Trophoblast cell (in vitro differentiated cells and primary cell): Measurements from ENCODE around the gene PIP5K1B. TPM values are rescaled to one million over a fixed set of nuclear protein-coding genes. Genes with fewer than 3 reads are reported as not detected.

Experiments
- DNase-seq, 2 donors: peaks; one replicate each; pipeline ENCODE4 v3.0.0-alpha.2; 2016
- H2AFZ ChIP-seq: 2 replicates; pipeline ENCODE4 v1.6.1; 2013; ENCODE audit warnings: low read length, moderate library complexity, mild to moderate bottlenecking; ENCODE audit not compliant: insufficient read depth, poor library complexity
- H2AK5ac ChIP-seq: 2 replicates; pipeline ENCODE4 v1.6.1; 2013; ENCODE audit warnings: mild to moderate bottlenecking, low read length
- H2BK120ac ChIP-seq: 2 replicates; pipeline ENCODE4 v1.6.1; 2013; ENCODE audit warnings: low read length, mild to moderate bottlenecking, moderate library complexity; ENCODE audit not compliant: insufficient read depth, poor library complexity
- H2BK12ac ChIP-seq: 2 replicates; pipeline ENCODE4 v1.6.1; 2013; ENCODE audit warnings: mild to moderate bottlenecking, low read length, moderate library complexity
- H2BK5ac ChIP-seq: 2 replicates; pipeline ENCODE4 v1.6.1; 2013; ENCODE audit warnings: low read length, low read depth, moderate library complexity, mild to moderate bottlenecking; ENCODE audit not compliant: poor library complexity
- H3K14ac ChIP-seq: 2 replicates; pipeline ENCODE4 v1.6.1; 2013; ENCODE audit warnings: mild to moderate bottlenecking, low read length
- H3K18ac ChIP-seq: 2 replicates; pipeline ENCODE4 v1.6.1; 2013; ENCODE audit warnings: mild to moderate bottlenecking, low read length
- H3K23ac ChIP-seq: 2 replicates; pipeline ENCODE4 v1.6.1; 2013; ENCODE audit warnings: low read length
- H3K27ac ChIP-seq: 2 replicates; pipeline ENCODE4 v1.5.1; 2013; ENCODE audit warnings: low read depth, mild to moderate bottlenecking, inconsistent platforms, low read length, moderate library complexity
- H3K27me3 ChIP-seq: 2 replicates; pipeline ENCODE4 v1.6.1; 2013; ENCODE audit warnings: inconsistent platforms, mild to moderate bottlenecking, low read length, moderate library complexity; ENCODE audit not compliant: insufficient read depth
- H3K36me3 ChIP-seq, 2 experiments: 1 replicate in 1 of 2; 2 replicates in 1 of 2; pipeline ENCODE4 v1.6.1; 2013; ENCODE audit warnings: low read length in 2 of 2, mild to moderate bottlenecking in 2 of 2, moderate library complexity in 1 of 2; ENCODE audit not compliant: insufficient read depth in 2 of 2, control insufficient read depth in 1 of 2
- H3K4ac ChIP-seq: 2 replicates; pipeline ENCODE4 v1.6.1; 2013; ENCODE audit warnings: low read depth, mild to moderate bottlenecking, low read length, moderate library complexity
- H3K4me1 ChIP-seq, 2 experiments: 1 replicate in 1 of 2; 2 replicates in 1 of 2; pipeline ENCODE4 v1.6.1; 2013; ENCODE audit warnings: low read length in 2 of 2, mild to moderate bottlenecking in 2 of 2, moderate library complexity in 1 of 2; ENCODE audit not compliant: insufficient read depth in 2 of 2, control insufficient read depth in 1 of 2
- H3K4me2 ChIP-seq: 2 replicates; pipeline ENCODE4 v1.6.1; 2013; ENCODE audit warnings: inconsistent platforms, mild to moderate bottlenecking, low read length, moderate library complexity
- H3K4me3 ChIP-seq: 2 replicates; pipeline ENCODE4 v1.5.1; 2013; ENCODE audit warnings: mild to moderate bottlenecking, low read depth, low read length, inconsistent platforms
- H3K79me1 ChIP-seq: one replicate; pipeline ENCODE4 v1.6.1; 2013; ENCODE audit warnings: low read length
- H3K79me2 ChIP-seq: 2 replicates; pipeline ENCODE4 v1.6.1; 2013; ENCODE audit warnings: low read length, mild to moderate bottlenecking; ENCODE audit not compliant: control insufficient read depth, insufficient read depth, poor library complexity
- H3K9ac ChIP-seq: 2 replicates; pipeline ENCODE4 v1.6.1; 2013; ENCODE audit warnings: mild to moderate bottlenecking, low read length
- H3K9me3 ChIP-seq: 2 replicates; pipeline ENCODE4 v1.6.1; 2013; ENCODE audit warnings: low read depth, mild to moderate bottlenecking, control low read depth, inconsistent platforms, low read length; ENCODE audit not compliant: insufficient read depth
- H4K12ac ChIP-seq: 2 replicates; pipeline ENCODE4 v1.6.1; 2013; ENCODE audit warnings: low read depth, mild to moderate bottlenecking, low read length, moderate library complexity
- H4K8ac ChIP-seq: 2 replicates; pipeline ENCODE4 v1.6.1; 2013; ENCODE audit warnings: low read depth, mild to moderate bottlenecking, low read length, moderate library complexity
- H4K91ac ChIP-seq: one replicate; pipeline ENCODE4 v1.6.1; 2013; ENCODE audit warnings: low read depth, mild to moderate bottlenecking, low read length, moderate library complexity
- WGBS: extraction: QIAGEN DNeasy Blood & Tissue Kit; methylation state at CpG from one replicate; pipeline ENCODE4 v1.1.7; 2013; ENCODE audit warnings: missing lambda C conversion rate; ENCODE audit not compliant: insufficient read length, insufficient coverage; ENCODE audit errors: extremely low coverage; 5-methylcytosine and 5-hydroxymethylcytosine counted together
- polyA plus RNA-seq: library from polyadenylated mRNA; stranded (reverse); fragments of 200-250 nt; gene quantifications from 2 replicates; pipeline ENCODE4 v1.2.3, GENCODE V29; 2013

PIP5K1B gene, protein sequence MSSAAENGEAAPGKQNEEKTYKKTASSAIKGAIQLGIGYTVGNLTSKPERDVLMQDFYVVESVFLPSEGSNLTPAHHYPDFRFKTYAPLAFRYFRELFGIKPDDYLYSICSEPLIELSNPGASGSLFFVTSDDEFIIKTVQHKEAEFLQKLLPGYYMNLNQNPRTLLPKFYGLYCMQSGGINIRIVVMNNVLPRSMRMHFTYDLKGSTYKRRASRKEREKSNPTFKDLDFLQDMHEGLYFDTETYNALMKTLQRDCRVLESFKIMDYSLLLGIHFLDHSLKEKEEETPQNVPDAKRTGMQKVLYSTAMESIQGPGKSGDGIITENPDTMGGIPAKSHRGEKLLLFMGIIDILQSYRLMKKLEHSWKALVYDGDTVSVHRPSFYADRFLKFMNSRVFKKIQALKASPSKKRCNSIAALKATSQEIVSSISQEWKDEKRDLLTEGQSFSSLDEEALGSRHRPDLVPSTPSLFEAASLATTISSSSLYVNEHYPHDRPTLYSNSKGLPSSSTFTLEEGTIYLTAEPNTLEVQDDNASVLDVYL
- polyA plus RNA-seq, result 2.8 and 3.1 TPM in 2 replicates

DNA sequence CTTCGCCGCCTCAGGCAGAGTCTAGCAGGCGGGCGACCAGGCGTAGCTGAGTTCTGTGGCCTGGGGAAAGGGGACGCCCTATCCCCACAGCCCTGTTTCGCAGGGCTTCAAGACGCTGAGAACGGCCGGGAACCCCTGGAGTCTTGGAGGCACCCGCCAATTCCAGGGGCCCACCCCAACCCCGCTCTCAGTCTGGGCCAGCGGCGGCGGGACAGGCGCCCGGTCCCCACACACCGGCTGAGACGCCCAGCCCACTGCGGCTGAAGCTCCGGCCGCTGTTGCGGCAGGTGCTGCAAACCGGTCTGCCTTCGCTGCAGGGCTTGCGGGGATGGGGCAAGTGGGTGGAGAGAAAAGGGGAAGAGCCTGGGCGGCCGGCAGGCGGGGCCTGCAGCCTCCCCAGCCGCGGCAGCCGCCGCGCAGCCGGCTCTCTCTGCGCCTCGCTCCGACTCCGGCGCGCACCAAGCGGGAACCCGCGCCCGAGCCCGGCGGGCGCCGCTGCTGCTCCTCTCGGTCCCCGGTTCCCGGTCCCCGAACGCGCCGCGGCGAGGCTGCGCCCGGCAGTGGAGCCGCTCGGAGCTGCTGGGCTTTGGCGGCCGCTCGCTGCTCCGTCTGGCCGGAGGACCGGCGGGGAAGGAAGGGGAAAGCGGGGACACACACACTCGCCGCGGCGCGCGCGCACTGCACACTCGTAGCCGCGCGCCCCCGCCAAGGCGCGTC, at the start of gene PIP5K1B:
PIP5K1B (plus strand) TSS at position 427 of the 717 bp plus-strand sequence. CDS start 117,375 bp downstream, outside the sequence.
- H4K12ac ChIP-seq, result no peak within 1 kb of the TSS
- H3K36me3 ChIP-seq, result no peaks in the 10 kb centered on the region
- no CpG with 5 or more reads among the region's 84 CpGs for WGBS
- peak within 1 kb of the TSS; percentile 25 for H4K8ac ChIP-seq
- DNase-seq, result peak; percentile 84 to 91
- H3K4me1 ChIP-seq, result peaks cover 6 to 12% of the 10 kb centered on the region in 2 experiments
- H3K14ac ChIP-seq, result peak within 1 kb of the TSS; percentile 5
- H2AFZ ChIP-seq, result peak within 1 kb of the TSS; percentile 84
- H3K23ac ChIP-seq, result no peak within 1 kb of the TSS
- no peak within 1 kb of the TSS for H2BK120ac ChIP-seq
- H3K9ac ChIP-seq, result peak within 1 kb of the TSS; percentile 73
- no peak within 1 kb of the TSS for H2BK5ac ChIP-seq
- peak within 1 kb of the TSS; percentile 55 for H3K27ac ChIP-seq
- peak within 1 kb of the TSS; percentile 84 for H3K4me3 ChIP-seq
- H3K79me2 ChIP-seq, result no peaks in the 10 kb centered on the region
- H3K9me3 ChIP-seq, result no peaks in the 10 kb centered on the region
- H3K18ac ChIP-seq, result no peak within 1 kb of the TSS
- H3K79me1 ChIP-seq, result no peaks in the 10 kb centered on the region
- peaks cover 9% of the 10 kb centered on the region for H3K27me3 ChIP-seq
- H4K91ac ChIP-seq, result no peak within 1 kb of the TSS
- peak within 1 kb of the TSS; percentile 94 for H3K4me2 ChIP-seq
- no peak within 1 kb of the TSS for H3K4ac ChIP-seq
- H2BK12ac ChIP-seq, result no peak within 1 kb of the TSS
- no peak within 1 kb of the TSS for H2AK5ac ChIP-seq

GRCh38 chr9:68664036-68664435, 41.0 kb upstream of the PIP5K1B start:
- H3K79me2 ChIP-seq, result no peaks in the 10 kb centered on the region
- H2BK5ac ChIP-seq, result no peak overlapping the region
- H3K79me1 ChIP-seq, result no peaks in the 10 kb centered on the region
- no peak overlapping the region for H3K23ac ChIP-seq
- H3K27me3 ChIP-seq, result no peaks in the 10 kb centered on the region
- no peak overlapping the region for H2BK12ac ChIP-seq
- H3K14ac ChIP-seq, result no peak overlapping the region
- no peaks in the 10 kb centered on the region for H3K36me3 ChIP-seq
- H2AK5ac ChIP-seq, result no peak overlapping the region
- H3K4me1 ChIP-seq, result no peaks in the 10 kb centered on the region
- no peak overlapping the region for H2AFZ ChIP-seq
- H3K4ac ChIP-seq, result no peak overlapping the region
- H4K91ac ChIP-seq, result no peak overlapping the region
- no peak overlapping the region for H3K9ac ChIP-seq
- H3K9me3 ChIP-seq, result no peaks in the 10 kb centered on the region
- H3K18ac ChIP-seq, result no peak overlapping the region
- H4K8ac ChIP-seq, result no peak overlapping the region
- no peak overlapping the region for H2BK120ac ChIP-seq
- no peak overlapping the region for H3K4me2 ChIP-seq
- no peak overlapping the region for H4K12ac ChIP-seq
- DNase-seq, result no peak
- no peak overlapping the region for H3K4me3 ChIP-seq
- H3K27ac ChIP-seq, result no peak overlapping the region

- Histone ChIP-seq H2AFZ (no peak overlapping the region), H3K14ac (no peak overlapping the region), H3K9ac (no peak overlapping the region), H3K4ac (no peak overlapping the region), H2BK5ac (no peak overlapping the region), H3K23ac (no peak overlapping the region), H3K79me2 (no peaks in the 10 kb centered on the region), H2BK12ac (no peak overlapping the region), H3K9me3 (no peaks in the 10 kb centered on the region), H4K12ac (no peak overlapping the region), H3K36me3 (no peaks in the 10 kb centered on the region), H4K91ac (no peak overlapping the region), H3K18ac (no peak overlapping the region), H3K79me1 (no peaks in the 10 kb centered on the region), H2AK5ac (no peak overlapping the region), H4K8ac (no peak overlapping the region), H3K4me3 (no peak overlapping the region), H3K27me3 (no peaks in the 10 kb centered on the region), H3K4me2 (no peak overlapping the region), H3K27ac (no peak overlapping the region), H2BK120ac (no peak overlapping the region), H3K4me1 (no peaks in the 10 kb centered on the region)
- DNase-seq, result no peak
- no CpG with 5 or more reads among the region's 1 CpG for WGBS
Observed at GRCh38 chr9:68668127-68668526, 36.9 kb upstream of the PIP5K1B start.

DNA sequence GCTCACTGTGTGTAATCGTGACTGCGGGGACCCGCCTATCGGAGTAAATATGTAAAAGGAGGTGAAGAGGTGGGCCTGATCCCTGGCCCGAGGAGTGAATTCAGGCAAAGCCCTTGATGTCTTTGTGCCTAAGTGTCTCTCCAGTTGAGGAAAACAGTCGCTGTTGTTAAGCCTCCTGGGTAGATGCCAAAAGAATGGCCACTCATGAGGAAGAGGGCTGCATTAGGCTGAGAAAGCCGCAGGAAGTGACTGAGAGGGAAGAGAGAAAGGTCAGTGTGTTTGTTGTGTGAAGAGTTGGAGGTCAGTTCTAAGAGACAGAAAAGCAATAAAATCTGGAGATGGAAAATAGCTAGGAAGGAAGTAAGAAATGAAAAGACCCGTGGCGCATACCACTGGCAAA, 35.8 kb upstream of the PIP5K1B start:
- Histone ChIP-seq H3K4me1 (no peaks in the 10 kb centered on the region), H4K8ac (no peak overlapping the region), H3K9me3 (no peaks in the 10 kb centered on the region), H3K4me2 (no peak overlapping the region), H3K27me3 (no peaks in the 10 kb centered on the region), H2BK120ac (no peak overlapping the region), H3K23ac (no peak overlapping the region), H2BK12ac (no peak overlapping the region), H3K18ac (no peak overlapping the region), H2AK5ac (no peak overlapping the region), H3K14ac (no peak overlapping the region), H2BK5ac (no peak overlapping the region), H3K36me3 (no peaks in the 10 kb centered on the region), H4K91ac (no peak overlapping the region), H3K79me2 (no peaks in the 10 kb centered on the region), H3K27ac (no peak overlapping the region), H3K4ac (no peak overlapping the region), H4K12ac (no peak overlapping the region), H2AFZ (no peak overlapping the region), H3K9ac (no peak overlapping the region), H3K4me3 (no peak overlapping the region), H3K79me1 (no peaks in the 10 kb centered on the region)
- no CpG with 5 or more reads among the region's 9 CpGs for WGBS
- DNase-seq, result no peak
